HG02981 (cell line): Measurements from ENCODE around the gene SCN1B.
"Not testable (repeated sequence)": the region's sequence is repeated elsewhere in the genome, so short reads cannot be mapped to it uniquely, and the experiment has no call there.

Experiments
- ATAC-seq: cut with Tn5 transposase; IDR thresholded peaks from one replicate; pipeline ENCODE4 v1.9.1; 2021; ENCODE audit warnings: mild to moderate bottlenecking, moderate library complexity; ENCODE audit not compliant: unreplicated experiment

SCN1B gene

DNA sequence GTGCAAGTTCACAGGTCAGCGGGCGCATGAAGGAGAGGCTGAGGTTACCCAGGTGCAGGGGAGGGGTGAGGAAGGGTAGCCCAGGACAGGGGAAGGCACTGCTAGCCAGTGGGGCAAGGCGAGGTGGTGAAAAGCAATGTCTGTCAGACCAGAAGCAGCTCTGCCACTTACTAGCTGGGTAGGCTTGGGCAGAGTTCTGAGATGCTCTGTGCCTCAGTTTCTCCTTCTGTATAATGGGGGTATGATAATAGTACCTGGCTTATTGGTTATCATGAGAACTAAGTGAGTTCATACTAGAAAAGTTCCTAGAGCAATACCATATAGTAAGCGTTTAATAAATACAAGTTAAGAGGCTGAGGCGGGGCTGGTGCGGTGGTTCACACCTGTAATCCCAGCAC is 14.3 kb upstream of the SCN1B start:
- no peak for ATAC-seq

DNA sequence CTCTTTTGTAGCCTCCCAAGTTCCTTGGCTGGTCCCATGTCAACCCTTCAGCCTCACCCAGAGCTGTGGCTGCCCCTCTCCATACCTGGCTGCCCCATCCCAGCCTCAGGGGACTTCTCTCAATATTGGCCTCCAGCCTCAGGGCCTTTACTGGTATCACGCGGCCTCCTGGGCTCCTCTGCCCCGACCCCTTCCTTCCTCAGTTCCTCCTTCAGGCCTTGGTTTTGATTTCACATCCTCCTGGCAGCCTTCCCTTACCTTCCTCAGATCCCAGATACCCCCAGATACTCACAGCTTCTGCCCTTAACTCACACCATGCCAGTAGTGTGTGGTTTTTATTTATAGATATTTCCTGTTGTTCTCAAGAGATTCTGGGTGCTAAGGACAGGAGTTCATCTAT is 12.8 kb upstream of the SCN1B start:
- ATAC-seq: no peak

GRCh38 chr19:35018379-35018778 is 11.9 kb upstream of the SCN1B start:
- no peak for ATAC-seq

DNA sequence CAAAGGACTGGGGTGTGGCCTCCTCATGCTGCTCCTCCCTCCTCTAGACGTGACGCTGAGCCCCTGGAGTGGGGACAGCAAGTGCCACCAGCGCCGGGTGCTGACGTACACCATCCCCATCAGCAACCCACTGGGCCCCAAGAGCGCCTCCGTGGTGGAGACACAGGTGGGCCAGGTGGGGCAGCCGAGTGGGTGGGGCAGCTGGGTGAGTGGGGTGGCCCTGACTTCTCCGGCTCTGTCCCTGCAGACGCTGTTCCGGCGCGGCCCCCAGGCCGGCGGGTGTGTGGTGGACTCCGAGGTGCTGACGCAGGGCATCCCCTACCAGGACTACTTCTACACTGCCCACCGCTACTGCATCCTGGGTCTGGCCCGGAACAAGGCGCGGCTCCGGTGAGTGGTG is 11.1 kb upstream of the SCN1B start:
- ATAC-seq: no peak

GRCh38 chr19:35021016-35021415 is 9.3 kb upstream of the SCN1B start:
- ATAC-seq: no peak

GRCh38 chr19:35021596-35021995 is 8.7 kb upstream of the SCN1B start:
- no peak for ATAC-seq

DNA sequence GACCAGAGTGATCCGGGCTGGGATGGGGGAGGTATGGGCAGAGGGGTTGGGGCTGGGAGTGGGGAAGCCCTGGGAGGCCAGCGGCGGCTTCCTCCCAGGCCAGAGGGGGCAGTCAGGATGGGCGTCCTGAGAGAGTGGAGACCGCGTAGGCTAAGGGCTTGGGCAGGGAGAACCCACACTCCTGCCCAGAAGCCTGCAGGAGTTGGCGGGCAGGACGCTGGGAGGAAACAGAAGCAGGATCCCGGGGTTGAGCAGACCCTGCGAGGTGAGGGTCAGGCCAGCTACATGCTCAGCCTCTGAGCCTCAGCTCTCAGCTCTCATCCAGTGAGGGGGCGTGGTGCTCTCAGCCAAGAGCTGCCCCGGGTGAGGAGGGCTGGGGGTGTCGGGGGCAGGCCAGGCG is 7.8 kb upstream of the SCN1B start:
- ATAC-seq: no peak

DNA sequence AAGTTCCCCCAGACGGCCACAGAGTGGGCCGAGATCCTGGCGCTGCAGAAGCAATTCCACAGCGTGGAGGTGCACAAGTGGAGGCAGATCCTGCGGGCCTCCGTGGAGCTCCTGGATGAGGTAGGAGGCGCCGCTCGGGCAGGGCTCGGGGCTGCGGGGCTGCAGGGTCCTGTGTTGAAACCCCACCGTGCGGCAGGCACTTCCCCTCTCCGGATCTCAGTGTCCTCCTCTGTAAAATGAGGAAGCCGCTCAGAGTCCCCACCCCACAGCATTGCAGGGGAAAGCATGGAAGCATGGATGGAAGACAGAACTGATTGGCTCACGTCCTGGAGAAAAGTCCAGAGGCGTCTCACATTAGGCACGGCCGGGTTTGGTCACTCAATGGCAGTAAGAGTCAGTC is 6.8 kb upstream of the SCN1B start:
- ATAC-seq: no peak

- ATAC-seq: no peak
These were observed 6.2 kb upstream of the SCN1B start for GRCh38 chr19:35024095-35024494.

DNA sequence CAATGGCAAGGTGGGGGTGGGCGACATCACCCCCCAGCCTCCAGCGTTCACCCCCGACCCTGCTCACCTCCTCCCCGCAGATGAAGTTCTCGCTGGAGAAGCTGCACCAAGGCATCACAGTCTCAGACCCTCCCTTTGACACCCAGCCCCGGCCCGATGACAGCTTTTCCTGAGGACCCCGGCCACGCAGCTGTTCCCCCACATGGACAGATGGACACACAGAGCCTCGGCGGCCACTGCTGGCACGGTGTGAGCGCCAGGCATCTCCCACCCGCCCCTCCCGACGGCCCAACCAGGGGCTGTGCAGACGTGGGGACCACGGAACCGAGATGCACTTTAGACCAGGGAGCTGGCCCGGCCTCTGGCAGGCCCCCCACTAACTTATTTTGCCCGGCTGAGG is 4.3 kb upstream of the SCN1B start:
- no peak for ATAC-seq

- ATAC-seq: no peak
These were observed 3.9 kb upstream of the SCN1B start for GRCh38 chr19:35026418-35026817.

GRCh38 chr19:35027009-35027408 is 3.3 kb upstream of the SCN1B start:
- ATAC-seq: no peak

DNA sequence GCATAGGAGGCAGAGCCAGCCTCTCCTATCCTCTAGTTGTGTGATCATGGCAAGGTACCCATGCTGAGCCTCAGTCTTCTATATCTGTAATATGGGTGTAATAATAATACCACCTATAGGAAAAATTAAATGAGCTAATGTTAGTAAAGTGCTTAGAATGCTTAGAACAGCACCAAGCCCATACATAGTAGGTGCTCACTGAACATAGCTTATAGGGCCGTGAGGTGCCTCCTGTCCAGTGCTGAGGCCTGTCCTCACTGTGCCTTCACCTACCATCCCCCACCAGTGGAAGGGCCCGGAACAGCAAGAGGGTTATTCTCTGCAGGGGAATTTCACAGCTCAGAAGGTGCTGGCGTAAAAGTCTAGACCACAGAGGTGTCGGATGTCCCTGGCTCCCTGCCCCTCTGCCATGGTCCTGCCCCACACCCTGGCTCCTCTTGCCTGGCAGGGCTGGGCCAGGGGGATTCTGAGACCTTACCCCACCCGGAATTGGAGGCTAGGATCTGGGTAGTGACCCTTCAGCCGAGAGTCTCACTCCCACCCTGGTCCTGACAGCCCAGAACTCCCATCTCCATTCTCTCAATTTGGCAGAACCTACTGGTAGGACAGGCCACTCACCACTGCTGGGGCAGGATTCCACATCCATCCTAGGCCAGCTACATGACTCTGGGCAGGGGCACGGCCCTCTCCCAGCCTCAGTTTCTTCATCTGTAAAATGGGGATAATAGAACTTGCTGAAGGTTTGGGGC is 2.2 kb upstream of the SCN1B start:
- ATAC-seq: no peak

DNA sequence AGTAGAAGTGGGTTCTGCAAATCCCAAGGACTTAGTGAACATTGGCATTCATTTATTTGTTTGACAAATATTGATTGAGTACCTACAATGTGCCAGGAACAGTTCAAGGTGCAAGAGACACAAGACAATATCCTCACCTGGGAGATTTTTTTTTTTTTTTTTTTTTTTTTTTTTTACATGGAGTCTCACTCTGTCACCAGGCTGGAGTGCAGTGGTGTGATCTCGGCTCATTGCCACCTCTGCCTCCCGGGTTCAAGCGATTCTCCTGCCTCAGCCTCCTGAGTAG is 1.7 kb upstream of the SCN1B start:
- not testable (repeated sequence) for ATAC-seq

GRCh38 chr19:35029275-35029736 is 964 bp upstream of the SCN1B start:
- ATAC-seq: not testable (repeated sequence)

DNA sequence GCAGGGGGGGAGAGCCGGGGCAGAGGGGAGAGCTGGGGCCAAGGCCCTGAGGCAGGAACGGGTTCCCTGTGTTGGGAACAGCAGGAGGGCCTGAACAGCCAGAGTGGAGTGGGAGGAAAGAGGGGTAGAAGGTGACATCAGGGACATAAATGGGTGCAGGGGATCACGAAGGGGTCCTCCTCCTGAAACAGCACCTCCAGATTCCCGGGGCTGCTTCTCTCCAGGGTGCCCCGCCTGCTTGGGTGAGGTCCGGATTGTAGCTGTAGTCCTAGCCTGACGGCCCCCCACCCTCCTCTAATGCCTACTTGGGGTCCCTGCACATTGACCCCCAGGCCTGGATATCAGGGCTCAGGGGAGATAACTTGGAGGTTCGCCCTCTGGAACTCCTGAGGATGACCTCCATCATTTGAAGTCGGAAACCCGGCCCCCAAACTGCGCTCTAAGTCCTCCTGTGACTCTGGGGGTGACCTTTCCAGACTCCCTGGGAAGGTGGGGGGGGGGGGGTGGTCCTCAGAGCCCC is 473 bp upstream of the SCN1B start:
- ATAC-seq: no peak

- ATAC-seq: no peak
These were observed 1.0 kb downstream of the SCN1B start for GRCh38 chr19:35031072-35031881.

- ATAC-seq: no peak
These were observed 2.1 kb downstream of the SCN1B start for GRCh38 chr19:35032356-35032865.

GRCh38 chr19:35033067-35034004 is 3.1 kb downstream of the SCN1B start:
- ATAC-seq: no peak

GRCh38 chr19:35034005-35034502 is 3.8 kb downstream of the SCN1B start:
- no peak for ATAC-seq
